HEK293 (cell line): ENCODE data around the gene CCNYL1.

Source experiments
- EGR2 ChIP-seq: fragments of 450-650 bp; formaldehyde crosslinking; IDR thresholded peaks from 2 replicates; pipeline ENCODE4 v1.5.1; 2016; ENCODE audit warnings: low read depth, missing biosample characterization, missing genetic modification characterization
- GLI4 ChIP-seq: fragments of 450-650 bp; formaldehyde crosslinking; IDR thresholded peaks from 2 replicates; pipeline ENCODE4 v1.5.1; 2016; ENCODE audit warnings: missing biosample characterization, missing genetic modification characterization
- HOXA7 ChIP-seq: sonication (generic); formaldehyde crosslinking; IDR thresholded peaks from 2 replicates; pipeline ENCODE4 v1.8.1; 2022; ENCODE audit warnings: missing genetic modification reagents, borderline replicate concordance
- KLF10 ChIP-seq: fragments of 450-650 bp; IDR thresholded peaks from 2 replicates; pipeline ENCODE4 v1.5.1; 2018; ENCODE audit warnings: missing biosample characterization, mild to moderate bottlenecking, missing genetic modification characterization
- KLF16 ChIP-seq: fragments of 450-650 bp; formaldehyde crosslinking; IDR thresholded peaks from 2 replicates; pipeline ENCODE4 v1.5.1; 2017; ENCODE audit warnings: missing biosample characterization, missing genetic modification characterization
- MZF1 ChIP-seq: fragments of 450-650 bp; formaldehyde crosslinking; IDR thresholded peaks from 2 replicates; pipeline ENCODE4 v1.5.1; 2017; ENCODE audit warnings: missing biosample characterization, missing genetic modification characterization, borderline replicate concordance
- PBX3 ChIP-seq: sonication (generic); formaldehyde crosslinking; IDR thresholded peaks from 2 replicates; pipeline ENCODE4 v1.8.1; 2022; ENCODE audit warnings: mild to moderate bottlenecking, moderate library complexity, missing genetic modification reagents
- PRDM1 ChIP-seq: fragments of 450-650 bp; formaldehyde crosslinking; IDR thresholded peaks from 2 replicates; pipeline ENCODE4; 2016; ENCODE audit warnings: missing biosample characterization, missing genetic modification characterization
- PRDM2 ChIP-seq: fragments of 450-650 bp; formaldehyde crosslinking; IDR thresholded peaks from 2 replicates; pipeline ENCODE4 v1.5.1; 2016; ENCODE audit warnings: missing biosample characterization, missing genetic modification characterization, borderline replicate concordance
- ZFP3 ChIP-seq: fragments of 450-650 bp; formaldehyde crosslinking; IDR thresholded peaks from 2 replicates; pipeline ENCODE4 v1.5.1; 2016; ENCODE audit warnings: low read depth, missing biosample characterization, missing genetic modification characterization
- ZIC2 ChIP-seq: fragments of 450-650 bp; formaldehyde crosslinking; IDR thresholded peaks from 2 replicates; pipeline ENCODE4 v1.5.1; 2016; ENCODE audit warnings: missing biosample characterization, missing genetic modification characterization
- ZNF132 ChIP-seq: fragments of 450-650 bp; formaldehyde crosslinking; IDR thresholded peaks from 2 replicates; pipeline ENCODE4 v1.5.1; 2017; ENCODE audit warnings: missing biosample characterization, missing genetic modification characterization, borderline replicate concordance
- ZNF19 ChIP-seq: fragments of 450-650 bp; formaldehyde crosslinking; IDR thresholded peaks from 2 replicates; pipeline ENCODE4; 2016; ENCODE audit warnings: missing biosample characterization, missing genetic modification characterization, low read depth
- ZNF2 ChIP-seq: fragments of 450-650 bp; formaldehyde crosslinking; IDR thresholded peaks from 2 replicates; pipeline ENCODE4 v1.5.1; 2016; ENCODE audit warnings: missing biosample characterization, missing genetic modification characterization
- ZNF335 ChIP-seq: fragments of 450-650 bp; formaldehyde crosslinking; conservative IDR thresholded peaks from 2 replicates; pipeline ENCODE4 v1.5.1; 2016; ENCODE audit warnings: missing biosample characterization, missing genetic modification characterization
- ZNF341 ChIP-seq: fragments of 450-650 bp; formaldehyde crosslinking; IDR thresholded peaks from 2 replicates; pipeline ENCODE4; 2016; ENCODE audit warnings: low read depth, missing biosample characterization, missing genetic modification characterization
- ZNF366 ChIP-seq: fragments of 450-650 bp; formaldehyde crosslinking; conservative IDR thresholded peaks from 2 replicates; pipeline ENCODE4 v1.5.1; 2016; ENCODE audit warnings: missing biosample characterization, missing genetic modification characterization
- ZNF501 ChIP-seq: fragments of 450-650 bp; formaldehyde crosslinking; IDR thresholded peaks from 2 replicates; pipeline ENCODE4 v1.5.1; 2016; ENCODE audit warnings: missing biosample characterization, missing genetic modification characterization
- ZNF521 ChIP-seq: fragments of 450-650 bp; formaldehyde crosslinking; IDR thresholded peaks from 2 replicates; pipeline ENCODE4 v1.5.1; 2017; ENCODE audit warnings: missing biosample characterization, mild to moderate bottlenecking, missing genetic modification characterization
- ZNF529 ChIP-seq: fragments of 450-650 bp; formaldehyde crosslinking; IDR thresholded peaks from 2 replicates; pipeline ENCODE4 v1.5.1; 2017; ENCODE audit warnings: missing genetic modification characterization, missing biosample characterization; ENCODE audit not compliant: insufficient replicate concordance
- ZNF596 ChIP-seq: fragments of 450-650 bp; IDR thresholded peaks from 2 replicates; pipeline ENCODE4 v1.5.0; 2018; ENCODE audit warnings: missing biosample characterization, mild to moderate bottlenecking, missing genetic modification characterization, moderate library complexity
- ZNF610 ChIP-seq: fragments of 450-650 bp; formaldehyde crosslinking; IDR thresholded peaks from 2 replicates; pipeline ENCODE4 v1.5.1; 2016; ENCODE audit warnings: missing biosample characterization, missing genetic modification characterization, borderline replicate concordance
- ZNF623 ChIP-seq: fragments of 450-650 bp; formaldehyde crosslinking; IDR thresholded peaks from 2 replicates; pipeline ENCODE4 v1.5.1; 2016; ENCODE audit warnings: missing biosample characterization, missing genetic modification characterization
- ZNF629 ChIP-seq: fragments of 450-650 bp; formaldehyde crosslinking; IDR thresholded peaks from 2 replicates; pipeline ENCODE4 v1.5.1; 2017; ENCODE audit warnings: missing biosample characterization, missing genetic modification characterization
- ZNF701 ChIP-seq: fragments of 450-650 bp; formaldehyde crosslinking; IDR thresholded peaks from 2 replicates; pipeline ENCODE4 v1.5.1; 2016; ENCODE audit warnings: missing biosample characterization, missing genetic modification characterization
- ZNF791 ChIP-seq: fragments of 450-650 bp; formaldehyde crosslinking; IDR thresholded peaks from 2 replicates; pipeline ENCODE4 v1.5.1; 2016; ENCODE audit warnings: missing biosample characterization, missing genetic modification characterization
- ZSCAN16 ChIP-seq: fragments of 450-650 bp; formaldehyde crosslinking; IDR thresholded peaks from 2 replicates; pipeline ENCODE4 v1.5.1; 2016; ENCODE audit warnings: missing biosample characterization, missing genetic modification characterization
- ZXDB ChIP-seq: fragments of 450-650 bp; formaldehyde crosslinking; IDR thresholded peaks from 2 replicates; pipeline ENCODE4 v1.5.1; 2016; ENCODE audit warnings: missing biosample characterization, missing genetic modification characterization
- TF ChIP-seq, protein P1 (sequence below): fragments of 450-650 bp; formaldehyde crosslinking; IDR thresholded peaks from 2 replicates; pipeline ENCODE4 v1.5.1; 2016; ENCODE audit warnings: missing biosample characterization, missing genetic modification characterization
- TF ChIP-seq, protein P2 (sequence below): fragments of 450-650 bp; IDR thresholded peaks from 2 replicates; pipeline ENCODE4 v1.5.1; 2018; ENCODE audit warnings: missing biosample characterization, mild to moderate bottlenecking, missing genetic modification characterization

Gene CCNYL1

DNA sequence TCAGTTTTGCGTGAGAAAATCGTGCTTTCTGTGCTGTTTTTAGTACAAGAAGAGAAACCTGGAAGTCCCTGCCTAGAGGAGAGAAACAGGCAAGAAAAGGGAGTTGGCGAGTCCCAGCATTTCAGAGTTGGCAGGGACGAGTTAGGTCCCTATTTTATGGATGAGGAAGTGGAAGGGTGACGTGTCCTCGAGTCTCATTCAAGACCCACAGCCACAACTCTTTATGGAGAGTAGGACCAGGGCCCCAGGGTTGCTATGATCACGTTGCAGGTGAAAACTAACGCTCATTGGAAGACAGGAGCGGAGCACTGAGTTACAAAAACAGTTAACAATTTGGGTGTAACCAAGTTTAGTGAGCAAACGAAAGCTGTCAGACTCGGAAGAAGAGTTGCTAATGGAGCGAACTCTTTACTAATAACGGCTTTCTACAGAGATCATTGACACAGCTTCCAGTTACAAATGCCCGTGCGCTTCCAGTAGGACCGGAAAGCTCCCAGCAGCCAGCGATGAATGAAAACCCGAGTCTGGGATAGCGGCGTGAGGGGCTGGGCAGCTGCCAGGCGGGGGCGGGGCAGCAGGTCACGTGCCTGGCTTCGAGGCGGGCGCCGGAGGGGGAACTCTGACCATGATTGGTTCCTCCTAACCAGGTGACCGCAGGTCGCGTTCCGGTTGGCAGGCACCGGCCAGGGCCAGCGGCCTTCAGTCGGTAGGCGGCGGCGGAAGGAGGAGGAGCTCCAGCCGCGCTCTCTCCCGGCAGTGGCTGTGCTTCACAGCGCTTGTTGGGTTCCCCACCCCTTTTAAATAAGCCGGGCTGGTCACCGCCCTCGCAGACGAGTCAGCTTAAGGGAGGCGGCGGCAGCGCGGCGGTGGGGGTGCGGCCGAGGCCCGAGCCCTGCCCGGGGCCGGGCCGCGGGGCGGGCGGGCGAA is at the start of gene CCNYL1 (continued):
- TF ChIP-seq, protein P1, sequence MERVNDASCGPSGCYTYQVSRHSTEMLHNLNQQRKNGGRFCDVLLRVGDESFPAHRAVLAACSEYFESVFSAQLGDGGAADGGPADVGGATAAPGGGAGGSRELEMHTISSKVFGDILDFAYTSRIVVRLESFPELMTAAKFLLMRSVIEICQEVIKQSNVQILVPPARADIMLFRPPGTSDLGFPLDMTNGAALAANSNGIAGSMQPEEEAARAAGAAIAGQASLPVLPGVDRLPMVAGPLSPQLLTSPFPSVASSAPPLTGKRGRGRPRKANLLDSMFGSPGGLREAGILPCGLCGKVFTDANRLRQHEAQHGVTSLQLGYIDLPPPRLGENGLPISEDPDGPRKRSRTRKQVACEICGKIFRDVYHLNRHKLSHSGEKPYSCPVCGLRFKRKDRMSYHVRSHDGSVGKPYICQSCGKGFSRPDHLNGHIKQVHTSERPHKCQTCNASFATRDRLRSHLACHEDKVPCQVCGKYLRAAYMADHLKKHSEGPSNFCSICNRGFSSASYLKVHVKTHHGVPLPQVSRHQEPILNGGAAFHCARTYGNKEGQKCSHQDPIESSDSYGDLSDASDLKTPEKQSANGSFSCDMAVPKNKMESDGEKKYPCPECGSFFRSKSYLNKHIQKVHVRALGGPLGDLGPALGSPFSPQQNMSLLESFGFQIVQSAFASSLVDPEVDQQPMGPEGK (tag by site-specific recombination): 0 out of 2 replicates have a peak, but pooled peaks have one; percentile 15
- peak; percentile 73 for TF ChIP-seq KLF10 (tag by site-specific recombination)
- TF ChIP-seq ZNF629 (tag by site-specific recombination): peak; percentile 51; the same call in 1 of the 2 replicates
- 0 out of 2 replicates have a peak, but pooled peaks have one; percentile 47 for TF ChIP-seq MZF1 (tag by site-specific recombination)
- no peak; the same call in 1 of the 2 replicates for TF ChIP-seq EGR2 (tag by site-specific recombination)
- no peak for TF ChIP-seq ZNF19 (tag by site-specific recombination)
- TF ChIP-seq, protein P2, sequence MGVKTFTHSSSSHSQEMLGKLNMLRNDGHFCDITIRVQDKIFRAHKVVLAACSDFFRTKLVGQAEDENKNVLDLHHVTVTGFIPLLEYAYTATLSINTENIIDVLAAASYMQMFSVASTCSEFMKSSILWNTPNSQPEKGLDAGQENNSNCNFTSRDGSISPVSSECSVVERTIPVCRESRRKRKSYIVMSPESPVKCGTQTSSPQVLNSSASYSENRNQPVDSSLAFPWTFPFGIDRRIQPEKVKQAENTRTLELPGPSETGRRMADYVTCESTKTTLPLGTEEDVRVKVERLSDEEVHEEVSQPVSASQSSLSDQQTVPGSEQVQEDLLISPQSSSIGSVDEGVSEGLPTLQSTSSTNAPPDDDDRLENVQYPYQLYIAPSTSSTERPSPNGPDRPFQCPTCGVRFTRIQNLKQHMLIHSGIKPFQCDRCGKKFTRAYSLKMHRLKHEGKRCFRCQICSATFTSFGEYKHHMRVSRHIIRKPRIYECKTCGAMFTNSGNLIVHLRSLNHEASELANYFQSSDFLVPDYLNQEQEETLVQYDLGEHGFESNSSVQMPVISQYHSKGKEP (tag by site-specific recombination): no peak
- TF ChIP-seq ZNF366 (tag by site-specific recombination): peak; percentile 79
- TF ChIP-seq PBX3: no peak
- TF ChIP-seq ZIC2 (tag by site-specific recombination): no peak
- TF ChIP-seq ZNF521 (tag by site-specific recombination): no peak
- TF ChIP-seq ZNF341: no peak
- no peak for TF ChIP-seq ZNF529 (tag by site-specific recombination)
- TF ChIP-seq PRDM1 (tag by site-specific recombination): peak; percentile 61; the same call in 1 of the 2 replicates
- no peak for TF ChIP-seq ZNF701 (tag by site-specific recombination)
- no peak for TF ChIP-seq ZNF132 (tag by site-specific recombination)
- TF ChIP-seq HOXA7 (CRISPR knock-in tag): no peak
- TF ChIP-seq PRDM2 (tag by site-specific recombination): no peak
- TF ChIP-seq ZNF501 (tag by site-specific recombination): peak; percentile 47; the same call in 1 of the 2 replicates
- no peak for TF ChIP-seq ZSCAN16
- no peak for TF ChIP-seq KLF16
- no peak for TF ChIP-seq GLI4 (tag by site-specific recombination)
- TF ChIP-seq ZNF2 (tag by site-specific recombination): no peak
- no peak for TF ChIP-seq ZNF610 (tag by site-specific recombination)
- TF ChIP-seq ZNF791 (tag by site-specific recombination): no peak
- no peak for TF ChIP-seq ZNF596
- TF ChIP-seq ZNF335 (tag by site-specific recombination): peak; percentile 84
- no peak for TF ChIP-seq ZFP3
- 0 out of 2 replicates have a peak, but pooled peaks have one; percentile 54 for TF ChIP-seq ZXDB
- no peak for TF ChIP-seq ZNF623
